ENCODE measurements around the gene RAD23A.
A peak's percentile ranks its signal among the peaks of the same experiment; 100 is the strongest.

RAD23A gene

DNA sequence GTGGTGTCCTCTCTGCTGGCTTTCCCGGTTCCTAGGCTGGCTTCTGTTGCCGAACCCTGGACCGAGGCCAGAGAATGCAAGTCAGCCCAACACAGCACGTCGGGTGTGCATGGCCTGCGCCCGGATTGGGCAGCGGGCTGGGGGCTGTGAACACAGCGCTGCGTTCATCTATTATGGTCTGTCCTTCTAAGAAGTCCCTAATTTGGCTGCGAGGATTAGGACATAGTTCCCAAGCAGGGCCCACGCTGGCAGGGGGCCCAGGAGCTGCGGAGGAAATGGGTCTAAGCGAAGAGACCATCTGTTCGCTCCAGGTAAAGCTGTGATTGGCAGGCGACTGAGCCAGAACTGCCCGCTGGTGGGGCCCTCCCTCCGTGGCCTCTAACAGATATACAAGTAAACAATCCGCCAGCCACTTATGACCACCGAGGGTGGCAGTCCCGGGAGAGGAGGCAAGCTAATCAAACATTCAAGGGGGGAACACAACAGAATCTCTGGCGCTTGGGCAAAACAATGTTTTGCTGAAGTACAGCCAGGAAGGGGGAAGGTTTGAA is 32.6 kb upstream of the RAD23A start (continued):
- TF ChIP-seq, protein P1, sequence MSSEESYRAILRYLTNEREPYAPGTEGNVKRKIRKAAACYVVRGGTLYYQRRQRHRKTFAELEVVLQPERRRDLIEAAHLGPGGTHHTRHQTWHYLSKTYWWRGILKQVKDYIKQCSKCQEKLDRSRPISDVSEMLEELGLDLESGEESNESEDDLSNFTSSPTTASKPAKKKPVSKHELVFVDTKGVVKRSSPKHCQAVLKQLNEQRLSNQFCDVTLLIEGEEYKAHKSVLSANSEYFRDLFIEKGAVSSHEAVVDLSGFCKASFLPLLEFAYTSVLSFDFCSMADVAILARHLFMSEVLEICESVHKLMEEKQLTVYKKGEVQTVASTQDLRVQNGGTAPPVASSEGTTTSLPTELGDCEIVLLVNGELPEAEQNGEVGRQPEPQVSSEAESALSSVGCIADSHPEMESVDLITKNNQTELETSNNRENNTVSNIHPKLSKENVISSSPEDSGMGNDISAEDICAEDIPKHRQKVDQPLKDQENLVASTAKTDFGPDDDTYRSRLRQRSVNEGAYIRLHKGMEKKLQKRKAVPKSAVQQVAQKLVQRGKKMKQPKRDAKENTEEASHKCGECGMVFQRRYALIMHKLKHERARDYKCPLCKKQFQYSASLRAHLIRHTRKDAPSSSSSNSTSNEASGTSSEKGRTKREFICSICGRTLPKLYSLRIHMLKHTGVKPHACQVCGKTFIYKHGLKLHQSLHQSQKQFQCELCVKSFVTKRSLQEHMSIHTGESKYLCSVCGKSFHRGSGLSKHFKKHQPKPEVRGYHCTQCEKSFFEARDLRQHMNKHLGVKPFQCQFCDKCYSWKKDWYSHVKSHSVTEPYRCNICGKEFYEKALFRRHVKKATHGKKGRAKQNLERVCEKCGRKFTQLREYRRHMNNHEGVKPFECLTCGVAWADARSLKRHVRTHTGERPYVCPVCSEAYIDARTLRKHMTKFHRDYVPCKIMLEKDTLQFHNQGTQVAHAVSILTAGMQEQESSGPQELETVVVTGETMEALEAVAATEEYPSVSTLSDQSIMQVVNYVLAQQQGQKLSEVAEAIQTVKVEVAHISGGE (tag by site-specific recombination; conservative IDR thresholded peaks at IDR 0.05; ENCODE audit: low read depth): no peak
- no peak for TF ChIP-seq ZNF132 (tag by site-specific recombination; IDR thresholded peaks at IDR 0.05; ENCODE audit: borderline replicate concordance)
- peak; percentile 29; the same call in 1 of the 2 replicates for TF ChIP-seq ZNF660 (tag by site-specific recombination; IDR thresholded peaks at IDR 0.05)
- TF ChIP-seq ZNF335 (tag by site-specific recombination; conservative IDR thresholded peaks at IDR 0.05): peak; percentile 57; the same call in 1 of the 2 replicates
- TF ChIP-seq ZSCAN16 (tag by site-specific recombination; IDR thresholded peaks at IDR 0.05): no peak
- TF ChIP-seq, protein P2, sequence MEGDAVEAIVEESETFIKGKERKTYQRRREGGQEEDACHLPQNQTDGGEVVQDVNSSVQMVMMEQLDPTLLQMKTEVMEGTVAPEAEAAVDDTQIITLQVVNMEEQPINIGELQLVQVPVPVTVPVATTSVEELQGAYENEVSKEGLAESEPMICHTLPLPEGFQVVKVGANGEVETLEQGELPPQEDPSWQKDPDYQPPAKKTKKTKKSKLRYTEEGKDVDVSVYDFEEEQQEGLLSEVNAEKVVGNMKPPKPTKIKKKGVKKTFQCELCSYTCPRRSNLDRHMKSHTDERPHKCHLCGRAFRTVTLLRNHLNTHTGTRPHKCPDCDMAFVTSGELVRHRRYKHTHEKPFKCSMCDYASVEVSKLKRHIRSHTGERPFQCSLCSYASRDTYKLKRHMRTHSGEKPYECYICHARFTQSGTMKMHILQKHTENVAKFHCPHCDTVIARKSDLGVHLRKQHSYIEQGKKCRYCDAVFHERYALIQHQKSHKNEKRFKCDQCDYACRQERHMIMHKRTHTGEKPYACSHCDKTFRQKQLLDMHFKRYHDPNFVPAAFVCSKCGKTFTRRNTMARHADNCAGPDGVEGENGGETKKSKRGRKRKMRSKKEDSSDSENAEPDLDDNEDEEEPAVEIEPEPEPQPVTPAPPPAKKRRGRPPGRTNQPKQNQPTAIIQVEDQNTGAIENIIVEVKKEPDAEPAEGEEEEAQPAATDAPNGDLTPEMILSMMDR (tag by site-specific recombination; IDR thresholded peaks at IDR 0.05): no peak

DNA sequence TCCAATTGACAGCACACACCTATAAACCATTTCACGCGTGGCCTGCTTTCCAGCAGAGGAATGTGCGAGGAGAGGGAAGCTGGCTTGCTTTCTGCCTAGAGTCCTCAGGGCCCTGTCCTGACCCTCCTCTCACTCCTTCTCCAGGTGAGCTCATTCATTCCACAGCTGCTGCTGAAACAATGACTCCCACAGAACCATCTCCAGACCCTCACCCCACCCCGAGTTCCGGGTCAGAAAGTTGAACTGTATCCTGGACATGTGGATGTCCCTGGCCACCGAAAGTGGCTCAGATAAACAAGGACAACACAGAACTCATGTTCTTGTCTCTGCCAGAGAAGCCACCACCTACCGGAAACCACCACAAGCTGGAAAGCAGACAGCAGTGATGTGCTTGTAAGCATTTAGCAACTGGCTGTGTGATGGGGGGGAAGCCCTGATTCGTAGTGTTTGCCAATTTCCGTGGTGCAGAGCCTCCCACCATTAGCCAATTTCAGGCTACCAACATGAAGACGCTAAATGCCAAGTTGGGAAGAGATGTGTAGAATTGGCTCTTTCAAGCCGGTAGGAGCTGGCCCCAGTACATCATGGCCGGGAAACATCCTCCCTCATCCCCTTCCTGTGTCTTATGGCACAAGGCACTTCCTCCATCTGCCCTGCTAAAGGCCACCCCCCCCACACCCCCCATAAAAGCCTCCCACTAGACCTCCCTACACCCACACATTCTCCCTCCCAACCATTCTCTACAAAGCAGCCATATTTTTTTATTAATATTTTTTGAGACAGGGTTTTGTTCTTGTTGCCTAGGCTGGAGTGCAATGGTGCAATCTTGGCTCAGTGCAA is 31.6 kb upstream of the RAD23A start:
- ChIA-PET CTCF (interaction anchor here (0.7 kb wide), 1 partner anchor 200 kb away, joined by 3 read pairs; no protein-coding TSS in a partner anchor), POLR2A (interaction anchor here (0.6 kb wide), 3 partner anchors 29 to 959 kb away, joined by 3 to 8 read pairs (median 4); no protein-coding TSS in a partner anchor)
- Histone ChIP-seq H3K4me1 (ENCODE audit: control insufficient read depth, insufficient read depth, low read length) (peaks cover 13% of the 10 kb centered on the region), H3K36me3 (ENCODE audit: control insufficient read depth in 2 of 2, insufficient read depth in 1 of 2, low read length in 2 of 2) (no peaks in the 10 kb centered on the region), H3K9me3 (ENCODE audit: control insufficient read depth, insufficient read depth, low read depth, low read length) (no peaks in the 10 kb centered on the region), H3K27ac (ENCODE audit: extremely low read depth, low read depth, low read length) (peak overlapping the region; percentile 48; the same call in 1 of the 2 replicates), H3K4me3 (ENCODE audit: low read depth, low read length) (no peak overlapping the region)
- TF ChIP-seq ZNF600 (tag by site-specific recombination; IDR thresholded peaks at IDR 0.05) (0 out of 2 replicates have a peak, but pooled peaks have one; percentile 14), ZFHX2 (tag by site-specific recombination; conservative IDR thresholded peaks at IDR 0.05) (peak; percentile 61; the same call in 1 of the 2 replicates), EGR2 (tag by site-specific recombination; IDR thresholded peaks at IDR 0.05; ENCODE audit: low read depth) (peak; percentile 42; the same call in 1 of the 2 replicates), ZNF214 (tag by site-specific recombination; IDR thresholded peaks at IDR 0.05; ENCODE audit: borderline replicate concordance) (no peak), ZNF133 (tag by site-specific recombination; IDR thresholded peaks at IDR 0.05) (peak; percentile 82)
- TF ChIP-seq, protein P3, sequence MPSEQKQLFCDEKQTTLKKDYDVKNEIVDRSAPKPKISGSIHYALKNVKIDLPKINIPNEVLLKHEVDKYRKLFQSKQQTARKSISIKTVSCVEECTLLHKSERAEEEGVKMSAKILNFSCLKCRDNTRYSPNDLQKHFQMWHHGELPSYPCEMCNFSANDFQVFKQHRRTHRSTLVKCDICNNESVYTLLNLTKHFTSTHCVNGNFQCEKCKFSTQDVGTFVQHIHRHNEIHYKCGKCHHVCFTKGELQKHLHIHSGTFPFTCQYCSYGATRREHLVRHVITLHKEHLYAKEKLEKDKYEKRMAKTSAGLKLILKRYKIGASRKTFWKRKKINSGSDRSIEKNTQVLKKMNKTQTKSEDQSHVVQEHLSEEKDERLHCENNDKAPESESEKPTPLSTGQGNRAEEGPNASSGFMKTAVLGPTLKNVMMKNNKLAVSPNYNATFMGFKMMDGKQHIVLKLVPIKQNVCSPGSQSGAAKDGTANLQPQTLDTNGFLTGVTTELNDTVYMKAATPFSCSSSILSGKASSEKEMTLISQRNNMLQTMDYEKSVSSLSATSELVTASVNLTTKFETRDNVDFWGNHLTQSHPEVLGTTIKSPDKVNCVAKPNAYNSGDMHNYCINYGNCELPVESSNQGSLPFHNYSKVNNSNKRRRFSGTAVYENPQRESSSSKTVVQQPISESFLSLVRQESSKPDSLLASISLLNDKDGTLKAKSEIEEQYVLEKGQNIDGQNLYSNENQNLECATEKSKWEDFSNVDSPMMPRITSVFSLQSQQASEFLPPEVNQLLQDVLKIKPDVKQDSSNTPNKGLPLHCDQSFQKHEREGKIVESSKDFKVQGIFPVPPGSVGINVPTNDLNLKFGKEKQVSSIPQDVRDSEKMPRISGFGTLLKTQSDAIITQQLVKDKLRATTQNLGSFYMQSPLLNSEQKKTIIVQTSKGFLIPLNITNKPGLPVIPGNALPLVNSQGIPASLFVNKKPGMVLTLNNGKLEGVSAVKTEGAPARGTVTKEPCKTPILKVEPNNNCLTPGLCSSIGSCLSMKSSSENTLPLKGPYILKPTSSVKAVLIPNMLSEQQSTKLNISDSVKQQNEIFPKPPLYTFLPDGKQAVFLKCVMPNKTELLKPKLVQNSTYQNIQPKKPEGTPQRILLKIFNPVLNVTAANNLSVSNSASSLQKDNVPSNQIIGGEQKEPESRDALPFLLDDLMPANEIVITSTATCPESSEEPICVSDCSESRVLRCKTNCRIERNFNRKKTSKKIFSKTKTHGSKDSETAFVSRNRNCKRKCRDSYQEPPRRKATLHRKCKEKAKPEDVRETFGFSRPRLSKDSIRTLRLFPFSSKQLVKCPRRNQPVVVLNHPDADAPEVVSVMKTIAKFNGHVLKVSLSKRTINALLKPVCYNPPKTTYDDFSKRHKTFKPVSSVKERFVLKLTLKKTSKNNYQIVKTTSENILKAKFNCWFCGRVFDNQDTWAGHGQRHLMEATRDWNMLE (tag by site-specific recombination; conservative IDR thresholded peaks at IDR 0.05; ENCODE audit: low read depth): no peak

All from HEK293 (cell line).